HG03575 (cell line): Measurements from ENCODE around the gene ZGPAT.

Experiments used
- ATAC-seq: cut with Tn5 transposase; IDR thresholded peaks from one replicate; pipeline ENCODE4 v1.9.1; 2021; ENCODE audit not compliant: unreplicated experiment, insufficient number of reproducible peaks, low FRiP score; ENCODE audit errors: extremely low read depth

ZGPAT gene

GRCh38 chr20:63699466-63700198 is 8.2 kb upstream of the ZGPAT start:
- ATAC-seq = no peak

GRCh38 chr20:63700199-63701050 is 7.4 kb upstream of the ZGPAT start:
- ATAC-seq = no peak

- no peak for ATAC-seq
Observed at GRCh38 chr20:63701051-63701328, 6.8 kb upstream of the ZGPAT start.

- ATAC-seq = no peak
Observed at GRCh38 chr20:63701329-63702035, 6.4 kb upstream of the ZGPAT start.

- no peak for ATAC-seq
Observed at GRCh38 chr20:63702036-63702665, 5.7 kb upstream of the ZGPAT start.

GRCh38 chr20:63702751-63703470 is 4.9 kb upstream of the ZGPAT start:
- ATAC-seq = no peak

GRCh38 chr20:63703471-63703975 is 4.3 kb upstream of the ZGPAT start:
- no peak for ATAC-seq

- ATAC-seq = no peak
Observed at GRCh38 chr20:63703976-63704748, 3.7 kb upstream of the ZGPAT start.

- no peak for ATAC-seq
Observed at GRCh38 chr20:63704749-63705117, 3.1 kb upstream of the ZGPAT start.

- no peak for ATAC-seq
Observed at GRCh38 chr20:63705232-63706026, 2.4 kb upstream of the ZGPAT start.

GRCh38 chr20:63706027-63706695 is 1.7 kb upstream of the ZGPAT start:
- ATAC-seq = no peak

GRCh38 chr20:63706852-63707557 is 834 bp upstream of the ZGPAT start:
- ATAC-seq = no peak

- ATAC-seq = no peak
Observed at GRCh38 chr20:63708301-63709148, 686 bp downstream of the ZGPAT start.

GRCh38 chr20:63709149-63709527 is 1.3 kb downstream of the ZGPAT start:
- ATAC-seq = no peak

GRCh38 chr20:63711085-63711645 is 3.3 kb downstream of the ZGPAT start:
- no peak for ATAC-seq
